Spleen (tissue), 11 donors: ENCODE results near the gene TSPAN18. TPM values are rescaled to one million over a fixed set of nuclear protein-coding genes. Genes with fewer than 3 reads are reported as not detected.
A peak's percentile ranks its signal among the peaks of the same experiment; 100 is the strongest.

ENCODE experiments used
- DNase-seq: peaks from one replicate; pipeline ENCODE4 v3.0.0-alpha.2; 2020
- H3K27ac ChIP-seq, 8 donors: fragments of 200-600 bp; sonication (generic) in 7 of 8; 1 replicate in 4 of 8; 2 replicates in 4 of 8; pipeline versions ENCODE4 v1.5.0 to v1.8.0; 2016 to 2021; ENCODE audit warnings: inconsistent platforms in 4 of 8, mild to moderate bottlenecking in 4 of 8, moderate library complexity in 1 of 8
- H3K27me3 ChIP-seq, 7 donors: fragments of 200-600 bp; sonication (generic) in 6 of 7; replicated peaks in 1 of 7; 1 replicate in 4 of 7; 2 replicates in 3 of 7; pipeline versions ENCODE4 v1.5.0 to v1.8.0; 2016 to 2021; ENCODE audit warnings: inconsistent platforms in 3 of 7, mild to moderate bottlenecking in 1 of 7
- H3K36me3 ChIP-seq, 6 donors: fragments of 200-600 bp; sonication (generic) in 5 of 6; 1 replicate in 4 of 6; 2 replicates in 2 of 6; pipeline versions ENCODE4 v1.5.0 to v1.8.0; 2016 to 2021; ENCODE audit warnings: inconsistent platforms in 2 of 6
- H3K4me1 ChIP-seq, 6 donors: fragments of 200-600 bp; sonication (generic) in 5 of 6; 1 replicate in 3 of 6; 2 replicates in 3 of 6; pipeline versions ENCODE4 v1.5.0 to v1.8.0; 2016 to 2021; ENCODE audit warnings: inconsistent platforms in 3 of 6
- H3K4me3 ChIP-seq, 8 donors: fragments of 200-600 bp; sonication (generic) in 7 of 8; 1 replicate in 4 of 8; 2 replicates in 4 of 8; pipeline versions ENCODE4 v1.5.0 to v1.8.0; 2016 to 2021; ENCODE audit warnings: inconsistent platforms in 4 of 8, mild to moderate bottlenecking in 4 of 8, moderate library complexity in 2 of 8
- H3K9me3 ChIP-seq, 8 donors: fragments of 200-600 bp; sonication (generic) in 7 of 8; 1 replicate in 4 of 8; 2 replicates in 4 of 8; pipeline versions ENCODE4 v1.5.0 to v1.8.0; 2016 to 2021; ENCODE audit warnings: inconsistent platforms in 4 of 8
- CTCF ChIP-seq, 11 experiments: fragments of 200-600 bp in 7 of 11; fragments of 450-650 bp in 4 of 11; sonication (generic) in 4 of 11; IDR thresholded peaks in 8 of 11; conservative IDR thresholded peaks in 3 of 11; 1 replicate in 7 of 11; 2 replicates in 4 of 11; pipeline versions ENCODE4 v1.4.0 to v1.8.0; 2016 to 2021; ENCODE audit warnings: antibody characterized with exemption in 11 of 11, inconsistent platforms in 4 of 11, mild to moderate bottlenecking in 1 of 11
- POLR2A ChIP-seq, 3 donors: fragments of 450-650 bp; IDR thresholded peaks; one replicate each; pipeline ENCODE4 v1.5.1; 2017; ENCODE audit warnings: antibody characterized with exemption in 3 of 3, mild to moderate bottlenecking in 1 of 3
- POLR2AphosphoS5 ChIP-seq, 3 donors: sonication (generic); formaldehyde crosslinking; IDR thresholded peaks; one replicate each; pipeline ENCODE4 v1.5.1; 2017; ENCODE audit warnings: antibody characterized with exemption in 3 of 3
- WGBS, 5 donors: extraction: QIAGEN DNeasy Blood & Tissue Kit in 3 of 5; methylation state at CpG; one replicate each; pipeline versions ENCODE4 v1.1.5 to v1.1.7; 2013 to 2018; 5-methylcytosine and 5-hydroxymethylcytosine counted together
- intact Hi-C: fragments of 100-400 bp; cut with DNase I; formaldehyde crosslinking; loops from one replicate; pipeline ENCODE4 v1.15.0; 2023; ENCODE audit warnings: low total_unique reads
- polyA plus RNA-seq, 3 donors: library from polyadenylated mRNA; stranded (reverse); fragments of 200-250 nt; gene quantifications; one replicate each; pipeline ENCODE4 v1.2.1, GENCODE V29; 2013
- total RNA-seq, 7 donors: library from RNA; depleted of rRNA in 3 of 7; stranded (reverse); fragments of >200 nt in 3 of 7; fragmentation: NEBNext Ultra II Directional in 4 of 7; extraction: Animal tissue kit (Norgen Biotek cat#: 25700) in 4 of 7; gene quantifications; one replicate each; pipeline versions ENCODE4 v1.1.0 to v1.2.1, GENCODE V29; 2016 to 2021
- donor health status: healthy with polysubstance abuse.
- donor health status: DM: no; HTN: no; CAD: no; lungs with moderate emphysema.
- donor health status: DM: no; HTN: no; CAD: no.
- donor health status: Bipolar disorder and iron deficiency.
- donor health status: healthy.
- donor health status: DM: no; HTN: no; CAD: no.
- donor health status: DM: yes; HTN: yes; CAD: no.

TSPAN18 gene
- total and polyA plus RNA-seq, 10 donors = 2.1 to 47.5 (median 21.3) TPM

- intact Hi-C loops = no loop called here
- Histone ChIP-seq H3K36me3 (no peaks in the 10 kb centered on the region), H3K27me3 (no peaks in the 10 kb centered on the region), H3K9me3 (peaks cover 0 to 6% (median 0%) of the 10 kb centered on the region in 8 donors), H3K4me3 (no peak overlapping the region), H3K27ac (no peak overlapping the region), H3K4me1 (peaks cover 0 to 3% (median 0%) of the 10 kb centered on the region in 6 donors)
- WGBS, 5 donors = 62 to 92% (median 90%) methylated on average over 5 to 10 of the region's 10 CpGs
- TF ChIP-seq CTCF (IDR thresholded peaks at IDR 0.05 in 8 of 11, conservative IDR thresholded peaks at IDR 0.05 in 3 of 11) (no peak), POLR2AphosphoS5 (IDR thresholded peaks at IDR 0.05) (no peak), POLR2A (IDR thresholded peaks at IDR 0.05) (no peak)
- peak; percentile 66 for DNase-seq
Measured at GRCh38 chr11:44692460-44692859, 34.3 kb upstream of the TSPAN18 start.

- no peak overlapping the region for H3K4me3 ChIP-seq
- H3K9me3 ChIP-seq = peaks cover 0 to 6% (median 0%) of the 10 kb centered on the region in 8 donors
- TF ChIP-seq POLR2A (IDR thresholded peaks at IDR 0.05) = no peak
- no peak for TF ChIP-seq CTCF (IDR thresholded peaks at IDR 0.05 in 8 of 11, conservative IDR thresholded peaks at IDR 0.05 in 3 of 11)
- no peak for TF ChIP-seq POLR2AphosphoS5 (IDR thresholded peaks at IDR 0.05)
- 84 to 91% (median 89%) methylated on average over 7 of the region's 7 CpGs for WGBS, 5 donors
- DNase-seq = peak; percentile 41
- no peaks in the 10 kb centered on the region for H3K27me3 ChIP-seq
- no peak overlapping the region for H3K27ac ChIP-seq
- intact Hi-C loops = no loop called here
- H3K36me3 ChIP-seq = no peaks in the 10 kb centered on the region
- no peaks in the 10 kb centered on the region for H3K4me1 ChIP-seq
Measured at GRCh38 chr11:44693654-44694119, 33.1 kb upstream of the TSPAN18 start.

GRCh38 chr11:44694443-44694842, 32.3 kb upstream of the TSPAN18 start:
- no peak for TF ChIP-seq POLR2A (IDR thresholded peaks at IDR 0.05)
- TF ChIP-seq POLR2AphosphoS5 (IDR thresholded peaks at IDR 0.05) = no peak
- no peak for TF ChIP-seq CTCF (IDR thresholded peaks at IDR 0.05 in 8 of 11, conservative IDR thresholded peaks at IDR 0.05 in 3 of 11)
- H3K36me3 ChIP-seq = no peaks in the 10 kb centered on the region
- peak; percentile 39 for DNase-seq
- no peak overlapping the region for H3K27ac ChIP-seq
- H3K4me3 ChIP-seq = no peak overlapping the region
- peaks cover 0 to under 1% (median 0%) of the 10 kb centered on the region in 8 donors for H3K9me3 ChIP-seq
- intact Hi-C loops = no loop called here
- peaks cover 0 to 4% (median 0%) of the 10 kb centered on the region in 7 donors for H3K27me3 ChIP-seq
- H3K4me1 ChIP-seq = no peaks in the 10 kb centered on the region
- 77 to 87% (median 82%) methylated on average over 12 of the region's 12 CpGs for WGBS, 5 donors

- peak; percentile 44 for DNase-seq
- H3K4me1 ChIP-seq = no peaks in the 10 kb centered on the region
- intact Hi-C loops = no loop called here
- H3K27me3 ChIP-seq = peaks cover 0 to 10% (median 0%) of the 10 kb centered on the region in 7 donors
- H3K9me3 ChIP-seq = no peaks in the 10 kb centered on the region
- no peak for TF ChIP-seq POLR2AphosphoS5 (IDR thresholded peaks at IDR 0.05)
- no peak for TF ChIP-seq POLR2A (IDR thresholded peaks at IDR 0.05)
- TF ChIP-seq CTCF (IDR thresholded peaks at IDR 0.05 in 8 of 11, conservative IDR thresholded peaks at IDR 0.05 in 3 of 11) = no peak
- no peak overlapping the region for H3K27ac ChIP-seq
- H3K4me3 ChIP-seq = no peak overlapping the region
- H3K36me3 ChIP-seq = no peaks in the 10 kb centered on the region
- 65 to 85% (median 74%) methylated on average over 4 of the region's 4 CpGs for WGBS, 5 donors
Measured at GRCh38 chr11:44695169-44695833, 31.5 kb upstream of the TSPAN18 start.
